ENCODE results near the gene RPL37A.
"Not testable (repeated sequence)": the region's sequence is repeated elsewhere in the genome, so short reads cannot be mapped to it uniquely, and the experiment has no call there.

Gene RPL37A

GRCh38 chr2:216518566-216519119 is 20.0 kb downstream of the RPL37A start:
- not testable (repeated sequence) for DNase-seq

GRCh38 chr2:216519154-216519762 is 20.6 kb downstream of the RPL37A start:
- DNase-seq = peak; percentile 29 to 53

GRCh38 chr2:216520112-216520511 is 21.5 kb downstream of the RPL37A start:
- no peak for DNase-seq

GRCh38 chr2:216522892-216523502 is 24.4 kb downstream of the RPL37A start:
- no peak for DNase-seq

GRCh38 chr2:216525972-216526371 is 27.3 kb downstream of the RPL37A start:
- no peak for DNase-seq

- no peak for DNase-seq
These were observed 28.3 kb downstream of the RPL37A start for GRCh38 chr2:216526939-216527338.

- DNase-seq = no peak
These were observed 29.0 kb downstream of the RPL37A start for GRCh38 chr2:216527600-216527999.

- no peak for DNase-seq
These were observed 33.9 kb downstream of the RPL37A start for GRCh38 chr2:216532562-216532961.

GRCh38 chr2:216533609-216534008 is 35.0 kb downstream of the RPL37A start:
- DNase-seq = no peak

GRCh38 chr2:216534809-216535208 is 36.2 kb downstream of the RPL37A start:
- DNase-seq = no peak

GRCh38 chr2:216535454-216535995 is 36.9 kb downstream of the RPL37A start:
- DNase-seq = no peak

- no peak for DNase-seq
These were observed 38.1 kb downstream of the RPL37A start for GRCh38 chr2:216536734-216537210.

GRCh38 chr2:216537366-216537765 is 38.7 kb downstream of the RPL37A start:
- DNase-seq = no peak

GRCh38 chr2:216538538-216538937 is 39.9 kb downstream of the RPL37A start:
- DNase-seq = no peak

GRCh38 chr2:216539120-216539519 is 40.5 kb downstream of the RPL37A start:
- no peak for DNase-seq

GRCh38 chr2:216539791-216540241 is 41.2 kb downstream of the RPL37A start:
- no peak for DNase-seq

GRCh38 chr2:216540920-216541319 is 42.3 kb downstream of the RPL37A start:
- DNase-seq = no peak

- no peak for DNase-seq
These were observed 42.9 kb downstream of the RPL37A start for GRCh38 chr2:216541505-216541904.

- no peak for DNase-seq
These were observed 46.7 kb downstream of the RPL37A start for GRCh38 chr2:216545359-216545758.

GRCh38 chr2:216546241-216546640 is 47.6 kb downstream of the RPL37A start:
- DNase-seq = no peak

- no peak for DNase-seq
These were observed 48.2 kb downstream of the RPL37A start for GRCh38 chr2:216546641-216547403.

GRCh38 chr2:216548901-216549331 is 50.3 kb downstream of the RPL37A start:
- no peak for DNase-seq
